Inflammatory macrophage treated with lipopolysaccharide for 4 hours (primary cell): ENCODE results near the gene RNH1.
A peak's percentile ranks its signal among the peaks of the same experiment; 100 is the strongest.

Experiments used
- DNase-seq: peaks from one replicate; pipeline ENCODE4 v3.0.0-alpha.2; 2020

Gene RNH1

GRCh38 chr11:536841-537621 lies 30.0 kb upstream of the RNH1 start, which contains the start of gene LRRC56:
LRRC56 (plus strand) TSS chr11:537527; CDS start chr11:540685, 3,158 bp downstream.
- peak; percentile 79 for DNase-seq

GRCh38 chr11:535519-536454 lies 28.7 kb upstream of the RNH1 start, which contains the start of gene HRAS:
HRAS (minus strand) TSS chr11:535576.
- peak; percentile 94 for DNase-seq

DNA sequence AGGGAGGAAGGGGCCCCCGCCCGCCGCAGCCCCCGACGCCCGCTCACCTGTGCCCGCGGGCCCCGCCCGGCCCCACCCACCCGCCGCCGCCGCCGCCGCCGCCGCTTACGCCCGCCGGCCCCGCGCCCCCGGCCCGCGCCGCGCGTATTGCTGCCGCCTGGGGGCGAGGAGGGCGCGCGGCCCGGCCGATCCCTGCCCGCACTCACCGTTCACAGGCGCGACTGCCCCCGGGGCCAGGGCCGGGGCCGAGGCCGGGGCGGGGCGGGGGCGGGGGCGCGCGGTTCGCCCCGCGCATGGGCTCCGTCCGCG lies 28.1 kb upstream of the RNH1 start:
- no peak for DNase-seq

- no peak for DNase-seq
Measured at GRCh38 chr11:534396-535209, 27.6 kb upstream of the RNH1 start.

DNA sequence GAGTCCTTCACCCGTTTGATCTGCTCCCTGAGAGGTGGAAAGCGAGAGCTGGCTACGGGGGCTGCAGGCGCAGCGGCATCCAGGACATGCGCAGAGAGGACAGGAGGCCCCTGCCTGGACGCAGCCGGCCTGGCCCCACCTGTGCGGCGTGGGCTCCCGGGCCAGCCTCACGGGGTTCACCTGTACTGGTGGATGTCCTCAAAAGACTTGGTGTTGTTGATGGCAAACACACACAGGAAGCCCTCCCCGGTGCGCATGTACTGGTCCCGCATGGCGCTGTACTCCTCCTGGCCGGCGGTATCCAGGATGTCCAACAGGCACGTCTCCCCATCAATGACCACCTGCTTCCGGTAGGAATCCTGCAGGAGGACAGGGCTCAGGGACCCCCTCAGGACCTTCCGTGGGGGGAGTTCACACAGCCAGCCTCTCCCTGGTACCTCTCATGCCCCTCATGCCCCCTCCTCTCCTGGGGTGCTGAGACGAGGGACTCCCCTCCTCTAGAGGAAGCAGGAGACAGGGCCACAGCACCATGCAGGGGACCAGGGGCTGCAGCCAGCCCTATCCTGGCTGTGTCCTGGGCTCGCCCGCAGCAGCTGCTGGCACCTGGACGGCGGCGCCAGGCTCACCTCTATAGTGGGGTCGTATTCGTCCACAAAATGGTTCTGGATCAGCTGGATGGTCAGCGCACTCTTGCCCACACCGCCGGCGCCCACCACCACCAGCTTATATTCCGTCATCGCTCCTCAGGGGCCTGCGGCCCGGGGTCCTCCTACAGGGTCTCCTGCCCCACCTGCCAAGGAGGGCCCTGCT lies 26.7 kb upstream of the RNH1 start:
- no peak for DNase-seq

GRCh38 chr11:532986-533585 lies 26.0 kb upstream of the RNH1 start:
- no peak for DNase-seq

DNA sequence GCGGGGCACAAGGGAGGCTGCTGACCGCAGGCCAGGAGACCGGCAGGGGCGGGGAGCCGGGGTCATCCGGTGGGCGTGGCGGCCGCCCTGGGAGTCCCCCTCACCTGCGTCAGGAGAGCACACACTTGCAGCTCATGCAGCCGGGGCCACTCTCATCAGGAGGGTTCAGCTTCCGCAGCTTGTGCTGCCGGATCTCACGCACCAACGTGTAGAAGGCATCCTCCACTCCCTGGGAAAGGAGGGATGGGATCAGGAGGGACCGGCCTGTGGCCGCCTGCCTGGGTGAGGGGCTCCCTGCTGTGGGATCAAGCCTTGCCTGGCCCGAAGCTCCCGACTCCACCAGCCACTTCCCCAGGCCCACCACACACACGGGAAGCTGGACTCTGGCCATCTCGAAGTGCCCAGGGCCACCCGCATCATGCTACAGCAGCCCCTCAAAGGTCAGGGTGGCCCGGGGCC lies 25.5 kb upstream of the RNH1 start:
- DNase-seq: no peak

DNA sequence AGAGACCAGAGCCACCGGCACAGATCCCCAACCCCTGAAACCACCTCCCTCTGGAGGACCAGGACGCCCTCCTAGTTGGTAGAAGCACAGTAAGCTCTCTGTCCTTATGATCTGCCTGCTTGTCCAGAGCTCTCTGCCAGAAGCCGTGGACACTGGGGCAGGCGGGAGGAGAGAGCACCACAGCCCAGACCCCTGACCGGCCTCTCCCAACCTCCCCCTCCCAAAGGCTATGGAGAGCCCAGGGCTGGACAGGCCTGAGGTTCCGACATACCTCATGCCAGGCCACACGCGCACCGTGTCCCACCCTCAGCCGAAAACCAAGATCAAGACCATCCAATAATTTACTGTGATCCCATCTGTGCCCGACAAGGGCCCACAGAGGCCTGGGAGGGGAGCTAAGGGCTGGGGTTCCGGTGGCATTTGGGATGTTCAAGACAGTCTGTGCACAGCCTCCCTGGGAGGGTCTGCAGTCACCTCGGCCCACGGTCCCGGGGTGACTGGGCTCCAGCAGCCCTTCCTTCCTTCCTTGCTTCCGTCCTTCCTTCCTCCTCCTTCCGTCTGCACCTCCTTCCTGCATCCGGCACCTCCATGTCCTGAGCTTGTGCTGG lies 25.0 kb upstream of the RNH1 start:
- DNase-seq: no peak

DNA sequence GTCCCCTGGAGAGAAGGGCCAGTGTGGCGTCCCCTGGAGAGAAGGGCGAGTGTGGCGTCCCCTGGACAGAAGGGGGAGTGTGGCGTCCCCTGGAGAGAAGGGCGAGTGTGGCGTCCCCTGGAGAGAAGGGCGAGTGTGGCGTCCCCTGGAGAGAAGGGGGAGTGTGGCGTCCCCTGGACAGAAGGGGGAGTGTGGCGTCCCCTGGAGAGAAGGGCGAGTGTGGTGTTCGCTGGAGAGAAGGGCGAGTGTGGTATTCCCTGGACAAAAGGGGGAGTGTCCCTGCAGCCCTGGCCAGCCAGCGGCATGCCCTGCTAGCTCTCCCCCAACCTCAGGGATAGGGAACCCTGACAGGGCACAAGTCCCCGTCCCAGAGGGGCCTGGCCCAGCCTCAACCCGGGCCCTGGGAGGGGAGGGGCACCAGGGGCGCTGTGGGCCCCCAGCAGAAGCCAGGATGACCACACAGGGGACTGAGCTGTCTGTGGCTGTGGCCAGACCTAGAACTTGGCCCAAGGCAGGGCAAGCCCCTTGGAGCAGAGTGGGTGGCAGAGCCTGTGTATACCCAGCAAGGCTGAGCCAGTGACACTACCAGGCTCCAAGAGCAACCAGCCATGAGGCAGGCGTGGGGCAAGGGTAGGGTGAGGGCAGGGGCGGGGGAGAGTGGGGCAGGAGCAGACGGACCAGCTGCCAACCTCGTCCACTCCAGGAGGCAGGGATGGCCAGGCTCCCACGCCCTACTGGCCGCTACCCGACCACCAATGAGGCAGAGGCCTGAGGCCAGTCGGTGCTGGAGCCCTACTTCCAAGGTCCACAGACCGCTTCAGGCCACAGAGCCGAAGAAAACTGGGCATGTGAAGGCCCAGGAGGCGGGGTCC lies 24.2 kb upstream of the RNH1 start:
- no peak for DNase-seq

DNA sequence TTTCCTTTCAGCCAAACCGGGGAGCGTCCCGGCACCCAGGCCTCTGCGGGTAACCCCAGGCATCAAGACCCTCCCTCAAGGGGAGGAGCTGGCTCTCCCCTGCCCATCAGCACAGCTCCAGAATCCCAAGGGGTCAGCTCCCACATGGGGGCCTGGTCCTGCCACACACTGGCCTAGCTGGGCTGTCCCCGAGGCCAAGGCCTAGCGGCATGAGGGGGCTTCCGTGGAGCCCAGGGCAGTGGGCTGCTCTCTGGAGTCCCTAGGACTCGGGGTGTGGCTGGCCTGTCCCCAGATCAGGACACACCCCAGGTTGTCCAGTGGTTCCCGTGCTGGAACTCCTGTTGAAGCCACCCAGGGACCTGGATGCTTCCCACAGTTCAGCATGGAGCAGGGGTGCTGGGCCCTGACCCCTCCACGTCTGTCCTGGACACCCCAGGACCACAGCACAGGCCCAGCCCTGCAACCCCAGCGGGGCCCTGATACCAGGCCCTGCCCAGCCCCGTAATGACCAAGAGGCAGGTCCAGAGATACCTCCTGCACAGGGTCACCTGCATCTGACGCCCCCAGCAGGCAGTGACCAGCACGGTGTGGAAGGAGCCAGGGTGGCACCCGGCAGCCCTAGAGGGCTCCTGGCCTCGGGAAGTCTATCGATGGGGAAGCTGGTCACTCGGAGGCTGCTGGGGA lies 22.8 kb upstream of the RNH1 start:
- no peak for DNase-seq

- no peak for DNase-seq
Measured at GRCh38 chr11:528815-529727, 22.0 kb upstream of the RNH1 start.

DNA sequence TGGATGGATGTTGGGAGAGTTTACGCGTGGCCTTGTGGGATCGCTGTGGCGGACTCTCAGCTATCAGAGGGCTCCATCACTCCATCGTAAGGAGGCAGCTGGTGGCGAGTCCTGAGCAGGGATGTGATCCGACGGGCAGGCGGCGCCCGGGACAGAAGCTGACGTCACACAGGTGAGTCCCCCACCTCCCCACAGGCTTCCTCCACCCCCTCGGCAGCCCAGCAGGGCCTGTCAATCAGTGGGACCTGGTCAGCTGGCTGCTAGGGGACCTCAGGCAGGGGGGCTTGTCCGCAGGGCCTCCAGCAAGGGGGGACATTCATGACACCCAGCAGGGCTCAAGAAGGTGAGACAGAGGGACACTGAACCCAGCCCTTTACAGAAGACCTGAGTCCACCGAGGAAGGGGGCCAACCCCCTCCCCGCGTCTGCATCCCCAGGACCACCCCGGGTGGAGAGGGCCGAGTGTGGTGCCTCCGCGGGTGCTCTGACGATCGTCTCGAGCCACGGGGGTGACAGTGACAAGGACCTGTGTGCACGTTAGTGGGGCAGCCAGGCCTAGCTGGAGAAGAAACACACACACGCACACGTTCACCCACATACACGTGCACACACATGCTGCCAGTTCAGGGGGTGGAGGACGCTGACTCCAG lies 21.2 kb upstream of the RNH1 start:
- no peak for DNase-seq

- DNase-seq: no peak
Measured at GRCh38 chr11:526192-526591, 19.1 kb upstream of the RNH1 start.

- no peak for DNase-seq
Measured at GRCh38 chr11:521177-521688, 14.2 kb upstream of the RNH1 start.

DNA sequence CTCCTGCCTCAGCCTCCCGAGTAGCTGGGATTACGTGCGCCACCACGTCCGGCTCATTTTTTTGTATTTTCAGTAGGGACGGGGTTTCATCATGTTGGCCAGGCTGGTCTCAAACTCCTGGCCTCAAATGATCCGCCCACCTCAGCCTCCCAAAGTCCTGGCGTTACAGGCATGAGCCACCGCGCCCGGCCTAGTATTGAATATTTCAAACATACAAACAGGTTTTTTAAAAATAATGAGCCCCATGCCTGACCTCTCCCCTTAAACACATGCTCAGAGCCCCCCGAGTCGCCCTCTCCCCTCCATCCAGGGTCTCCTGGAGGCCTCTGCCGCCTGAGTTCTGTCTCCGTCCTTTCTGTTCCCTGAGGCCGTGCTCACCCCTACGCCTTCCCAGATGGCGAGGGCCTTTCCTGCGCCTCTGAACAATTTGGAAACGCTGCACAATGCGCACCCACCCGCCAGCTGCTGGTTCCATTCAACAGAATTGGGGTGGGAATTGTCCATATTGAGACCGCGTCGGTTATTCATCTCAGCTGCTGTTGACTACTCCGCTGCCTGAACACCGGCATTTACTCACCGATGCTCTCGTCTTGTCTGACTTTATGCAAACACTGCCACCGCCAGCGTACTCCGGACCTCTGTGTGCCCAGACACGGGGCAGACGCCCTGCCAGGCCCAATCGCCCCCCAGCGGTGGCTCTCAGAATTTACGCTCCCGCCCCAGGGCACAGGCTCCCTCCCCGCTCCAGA lies 13.6 kb upstream of the RNH1 start:
- no peak for DNase-seq

- peak; percentile 89 for DNase-seq
Measured at GRCh38 chr11:518463-519202, 11.6 kb upstream of the RNH1 start.
